HG03103 (cell line): ENCODE results near the gene MCM3AP.

Experiments
- ATAC-seq: cut with Tn5 transposase; IDR thresholded peaks from one replicate; pipeline ENCODE4 v1.9.1; 2021; ENCODE audit warnings: low read depth; ENCODE audit not compliant: unreplicated experiment

Gene MCM3AP

DNA sequence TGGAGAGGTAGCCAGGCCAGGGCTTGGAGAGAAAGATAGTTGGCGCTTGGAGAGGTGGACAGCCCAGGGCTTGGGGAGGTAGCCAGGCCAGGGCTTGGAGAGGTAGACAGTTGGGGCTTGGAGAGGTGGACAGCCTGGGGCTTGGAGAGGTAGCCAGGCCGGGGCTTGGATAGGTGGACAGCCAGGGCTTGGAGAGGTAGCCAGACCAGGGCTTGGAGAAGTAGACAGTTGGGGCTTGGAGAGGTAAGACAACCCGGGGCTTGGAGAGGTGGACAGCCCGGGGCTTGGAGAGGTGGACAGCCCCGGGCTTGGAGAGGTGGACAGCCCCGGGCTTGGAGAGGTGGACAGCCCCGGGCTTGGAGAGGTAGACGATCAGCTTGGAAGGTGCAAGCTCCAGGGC, 64.6 kb downstream of the MCM3AP start:
- ATAC-seq: no peak

DNA sequence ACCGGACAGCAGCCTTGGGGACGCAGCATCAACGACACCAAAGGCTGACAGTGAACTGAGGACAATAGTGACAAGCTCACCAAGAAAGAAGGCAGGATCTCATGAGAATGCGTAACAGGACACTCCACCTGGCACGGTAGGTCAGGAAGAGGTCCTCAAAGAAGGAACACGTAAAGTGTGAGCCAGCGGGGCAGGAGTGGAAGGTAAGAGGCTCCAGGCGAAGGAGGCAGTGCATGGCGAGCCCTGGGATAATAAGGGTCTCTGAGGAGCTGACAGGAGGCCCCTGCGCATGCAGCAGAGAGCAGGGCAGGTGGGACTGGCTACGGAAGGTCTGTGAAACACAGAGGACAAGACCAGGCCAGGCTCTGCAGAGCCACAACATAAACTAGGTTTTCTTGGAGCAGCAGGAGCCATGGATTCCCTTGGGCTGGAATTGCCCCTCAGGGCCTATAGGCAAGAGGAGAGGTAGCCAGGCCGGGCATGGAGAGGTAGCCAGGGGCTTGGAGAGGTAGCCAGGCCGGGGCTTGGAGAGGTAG, 65.1 kb downstream of the MCM3AP start:
- ATAC-seq: no peak

DNA sequence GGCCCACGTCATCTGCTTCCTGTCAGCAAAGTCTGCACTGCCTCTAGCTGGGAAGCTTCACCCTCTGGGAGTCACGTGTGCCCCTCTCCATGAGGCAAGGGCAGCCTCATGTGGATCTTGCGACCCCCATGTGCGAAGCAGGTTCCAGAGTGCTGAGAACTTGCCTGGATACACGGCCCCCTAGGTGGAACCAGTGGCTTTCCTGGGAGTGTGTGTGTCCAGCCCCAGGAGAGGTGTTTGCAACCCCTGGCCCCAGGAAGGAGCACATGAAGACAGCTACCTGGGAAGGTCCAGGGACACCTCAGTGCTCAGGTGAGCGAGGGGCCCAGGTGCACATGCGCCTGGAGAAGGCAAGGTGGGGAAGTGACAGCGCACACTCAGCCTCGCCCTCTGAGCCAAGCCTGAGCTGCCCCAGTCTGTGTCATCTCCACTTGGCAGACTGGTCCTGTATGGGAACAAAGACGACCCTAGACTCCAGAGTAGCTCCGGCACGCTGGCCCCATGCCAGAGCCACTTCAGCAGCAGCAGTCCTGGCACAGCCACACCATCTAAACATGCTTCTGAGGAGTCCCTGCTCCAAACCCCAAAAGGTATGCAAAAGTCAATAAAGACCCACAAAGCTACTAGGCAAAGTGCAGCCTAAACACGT, 65.7 kb downstream of the MCM3AP start:
- ATAC-seq: no peak

DNA sequence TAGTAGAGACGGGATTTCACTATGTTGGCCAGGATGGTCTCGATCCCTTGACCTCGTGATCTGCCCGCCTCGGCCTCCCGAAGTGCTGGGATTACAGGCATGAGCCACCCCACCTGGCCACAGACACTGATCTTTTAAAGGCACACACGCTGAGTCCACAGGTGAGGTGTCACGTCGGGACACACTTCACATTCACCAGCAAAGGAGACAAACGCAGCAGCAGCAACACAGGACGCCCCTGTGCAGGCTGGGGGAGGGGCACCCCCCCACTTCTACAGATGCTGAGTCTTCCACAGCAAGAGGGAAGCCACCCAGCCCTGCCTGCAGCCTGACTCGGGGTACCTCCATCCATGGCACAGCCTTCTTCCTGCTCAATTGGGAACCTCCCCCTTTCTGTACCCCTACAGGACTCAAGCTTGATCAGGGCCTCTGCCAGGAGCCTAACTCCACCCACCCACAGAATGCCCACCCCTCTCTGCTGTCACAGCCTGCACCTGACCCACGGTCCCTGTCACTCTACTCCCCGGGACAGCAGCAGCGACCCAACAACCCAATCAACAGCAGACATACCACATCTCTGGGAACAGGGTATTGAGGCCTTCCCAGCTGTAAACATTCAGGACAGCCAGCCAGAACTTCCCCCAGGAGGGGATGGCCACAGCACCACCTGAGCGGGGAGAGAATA, 66.4 kb downstream of the MCM3AP start:
- no peak for ATAC-seq

- ATAC-seq: no peak
Observed at GRCh38 chr21:46217511-46218196, 67.8 kb downstream of the MCM3AP start.

- ATAC-seq: no peak
Observed at GRCh38 chr21:46216132-46216747, 69.2 kb downstream of the MCM3AP start.

- no peak for ATAC-seq
Observed at GRCh38 chr21:46215436-46216131, 69.8 kb downstream of the MCM3AP start.

DNA sequence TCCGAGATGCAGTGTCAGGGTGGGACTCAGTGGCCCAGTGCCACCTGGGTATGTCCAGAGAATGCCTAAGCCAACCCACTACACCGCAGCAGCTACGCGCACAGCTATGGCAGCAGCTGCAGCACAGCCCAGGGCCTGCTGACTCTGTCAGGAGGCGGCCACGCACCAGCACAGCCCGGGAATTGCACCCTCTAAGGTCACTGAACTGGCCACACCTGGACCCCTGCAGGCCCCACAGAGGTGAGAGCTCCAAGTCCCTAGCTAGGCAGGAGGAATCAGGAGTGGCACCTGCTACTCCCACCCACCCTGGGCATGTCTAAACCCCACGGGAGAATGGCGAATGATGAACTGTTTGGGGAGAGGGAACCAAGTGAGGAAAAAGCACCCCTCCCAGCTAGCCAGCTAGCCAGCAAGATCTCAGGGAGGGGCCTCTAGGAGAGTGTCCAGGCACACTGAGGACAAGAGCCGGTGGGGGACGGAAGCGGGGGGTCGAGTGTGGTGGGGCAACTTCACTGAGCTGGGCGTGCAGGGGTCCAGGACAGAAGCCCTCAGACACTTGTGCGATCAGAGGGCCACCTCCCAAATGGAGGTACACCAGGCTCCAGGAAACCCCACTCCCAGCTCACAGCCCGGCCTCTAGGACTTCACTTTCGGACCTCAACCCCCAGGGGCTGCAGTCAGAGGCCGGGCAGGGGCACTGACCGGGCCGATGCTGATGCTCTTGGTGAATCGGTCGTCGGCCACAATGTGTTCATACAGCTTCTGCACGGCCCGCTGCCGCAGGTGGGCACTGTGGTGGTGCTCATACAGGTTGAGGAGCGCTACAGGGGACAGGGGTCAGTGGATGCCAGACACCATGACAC, 70.7 kb downstream of the MCM3AP start:
- ATAC-seq: no peak

- no peak for ATAC-seq
Observed at GRCh38 chr21:46213620-46214286, 71.7 kb downstream of the MCM3AP start.

GRCh38 chr21:46212721-46213484, 72.5 kb downstream of the MCM3AP start:
- ATAC-seq: no peak

DNA sequence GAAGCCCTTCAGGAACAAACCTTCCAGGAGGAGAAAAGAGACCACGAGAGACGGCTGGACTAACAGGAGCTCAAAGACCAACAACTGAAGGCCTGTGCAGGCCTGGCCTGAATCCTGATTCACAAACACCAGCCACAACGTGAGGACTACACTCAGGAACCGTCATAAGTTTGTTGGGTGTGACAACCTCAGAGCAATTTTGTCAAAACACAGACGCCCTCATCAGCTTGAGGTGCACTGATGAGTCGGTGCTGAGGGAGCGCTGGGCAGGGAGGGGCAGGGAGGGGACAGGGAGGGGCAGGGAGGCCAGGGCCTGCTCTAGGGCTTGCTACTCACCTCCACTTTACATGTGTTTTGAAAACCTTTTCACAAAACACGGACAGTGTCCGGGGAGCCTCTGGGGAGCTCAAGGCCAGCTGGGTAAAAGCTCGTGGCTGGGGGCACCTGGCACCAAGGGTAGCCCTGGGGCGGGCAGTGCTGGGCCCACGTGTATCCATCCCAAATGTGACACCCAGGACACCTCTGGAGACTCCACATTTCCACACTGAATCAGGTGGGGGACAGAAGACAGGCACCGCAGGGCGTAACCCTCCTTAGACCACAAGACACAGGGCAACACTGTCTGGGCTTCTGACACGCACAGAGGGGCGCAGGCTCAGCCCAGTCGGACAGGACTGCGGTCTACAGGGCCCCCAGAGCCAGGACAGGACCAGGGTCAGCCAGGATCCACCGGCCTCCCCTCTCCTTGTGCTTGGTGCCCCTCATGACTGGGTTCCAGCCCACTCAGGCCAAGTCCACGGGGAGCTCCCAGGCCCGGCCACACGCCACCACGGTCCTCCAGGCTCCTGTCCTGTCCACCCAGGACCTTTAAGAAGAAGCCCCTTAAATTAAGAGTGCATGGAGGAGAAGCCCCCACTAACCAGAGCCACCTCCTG, 73.4 kb downstream of the MCM3AP start:
- no peak for ATAC-seq

DNA sequence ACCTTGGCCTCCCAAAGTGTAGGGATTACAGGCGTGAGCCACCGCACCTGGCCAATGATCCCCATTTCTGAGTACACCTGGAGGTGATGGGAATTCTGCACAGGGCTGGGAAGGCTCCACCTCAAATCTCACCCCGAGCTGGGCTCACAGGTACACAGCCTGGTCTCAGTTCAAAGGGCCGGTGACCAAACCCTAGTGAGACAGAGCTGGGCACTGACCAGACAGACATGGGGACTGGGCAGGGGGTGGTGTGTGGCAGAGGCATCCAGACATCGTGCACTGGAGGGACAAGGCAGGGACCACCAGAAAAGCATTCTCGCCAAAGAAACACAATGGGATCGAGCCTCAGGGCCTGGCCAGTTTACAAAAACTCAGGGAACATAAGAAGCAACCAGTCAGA, 74.0 kb downstream of the MCM3AP start:
- ATAC-seq: no peak

- ATAC-seq: no peak
Observed at GRCh38 chr21:46210378-46211136, 74.9 kb downstream of the MCM3AP start.

- no peak for ATAC-seq
Observed at GRCh38 chr21:46208761-46209721, 76.4 kb downstream of the MCM3AP start.

GRCh38 chr21:46207920-46208591, 77.4 kb downstream of the MCM3AP start:
- no peak for ATAC-seq
